DOHH2 (cell line): ENCODE data around the gene ALX4.

ENCODE experiments used
- H3F3A ChIP-seq: fragments of 200-600 bp; sonication (generic), shearing (Covaris generic); 2 replicates; pipeline ENCODE4 v1.6.0; 2016; ENCODE audit warnings: antibody characterized with exemption, mild to moderate bottlenecking; ENCODE audit not compliant: control insufficient read depth, insufficient read depth
- H3K27ac ChIP-seq: fragments of 200-600 bp; sonication (generic); 2 replicates; pipeline ENCODE4 v1.5.1; 2014; ENCODE audit warnings: low read depth, mild to moderate bottlenecking, low read length, moderate library complexity
- H3K27me3 ChIP-seq: fragments of 200-600 bp; sonication (generic); 2 replicates; pipeline ENCODE4 v1.6.1; 2014; ENCODE audit warnings: mild to moderate bottlenecking, low read length, mixed read lengths; ENCODE audit not compliant: control insufficient read depth
- H3K36me3 ChIP-seq: fragments of 200-600 bp; sonication (generic); 2 replicates; pipeline ENCODE4 v1.6.1; 2014; ENCODE audit warnings: mild to moderate bottlenecking, low read length, moderate library complexity, mixed read lengths; ENCODE audit not compliant: control insufficient read depth
- H3K4me1 ChIP-seq: fragments of 200-600 bp; sonication (generic); 2 replicates; pipeline ENCODE4 v1.6.1; 2014; ENCODE audit warnings: mild to moderate bottlenecking, low read length, mixed read lengths; ENCODE audit not compliant: control insufficient read depth
- H3K4me2 ChIP-seq: fragments of 200-600 bp; sonication (generic); 2 replicates; pipeline ENCODE4 v1.6.0; 2014; ENCODE audit warnings: mild to moderate bottlenecking, low read length, moderate library complexity
- H3K4me3 ChIP-seq: fragments of 200-600 bp; sonication (generic); 2 replicates; pipeline ENCODE4 v1.5.1; 2014; ENCODE audit warnings: mild to moderate bottlenecking, low read length, mixed read lengths
- H3K79me2 ChIP-seq: fragments of 200-600 bp; sonication (generic); 2 replicates; pipeline ENCODE4 v1.6.1; 2014; ENCODE audit warnings: mild to moderate bottlenecking, low read length, mixed read lengths; ENCODE audit not compliant: control insufficient read depth
- H3K9me2 ChIP-seq: fragments of 200-600 bp; sonication (generic); replicated peaks from 2 replicates; pipeline ENCODE4 v1.6.1; 2014; ENCODE audit warnings: mild to moderate bottlenecking, low read length, mixed read lengths; ENCODE audit not compliant: control insufficient read depth
- H3K9me3 ChIP-seq: fragments of 200-600 bp; sonication (generic); 2 replicates; pipeline ENCODE4 v1.6.1; 2014; ENCODE audit warnings: antibody characterized with exemption, low read length, mixed read lengths; ENCODE audit not compliant: control insufficient read depth, insufficient read depth
- H4K20me1 ChIP-seq: fragments of 200-600 bp; sonication (generic); 2 replicates; pipeline ENCODE4 v1.6.0; 2014; ENCODE audit warnings: low read depth, mild to moderate bottlenecking, antibody characterized with exemption, low read length, moderate library complexity; ENCODE audit not compliant: control insufficient read depth, insufficient read depth
- CTCF ChIP-seq: fragments of 200-600 bp; sonication (generic); IDR thresholded peaks from one replicate; pipeline ENCODE4 v1.5.1; 2014; ENCODE audit warnings: antibody characterized with exemption, mild to moderate bottlenecking, low read depth, low read length; ENCODE audit not compliant: poor library complexity, severe bottlenecking
- EZH2phosphoT487 ChIP-seq: fragments of 200-600 bp; sonication (generic); IDR thresholded peaks from 2 replicates; pipeline ENCODE4 v1.6.1; 2017; ENCODE audit warnings: borderline replicate concordance, mild to moderate bottlenecking, antibody characterized with exemption, low read length, moderate library complexity, mixed read lengths

Gene ALX4

GRCh38 chr11:44306052-44306917 is 3.7 kb downstream of the ALX4 start:
- H3K4me1 ChIP-seq: no peaks in the 10 kb centered on the region
- H3K4me2 ChIP-seq: 0 out of 2 replicates have a peak overlapping the region, but pooled peaks have one; percentile 34
- H3K79me2 ChIP-seq: no peaks in the 10 kb centered on the region
- no peaks in the 10 kb centered on the region for H3K9me3 ChIP-seq
- H3K4me3 ChIP-seq: no peak overlapping the region
- no peaks in the 10 kb centered on the region for H3F3A ChIP-seq
- no peaks in the 10 kb centered on the region for H3K36me3 ChIP-seq
- H3K27me3 ChIP-seq: peaks cover 16% of the 10 kb centered on the region
- H3K9me2 ChIP-seq: no peaks in the 10 kb centered on the region
- TF ChIP-seq CTCF (no peak), EZH2phosphoT487 (no peak)
- H3K27ac ChIP-seq: no peak overlapping the region
- H4K20me1 ChIP-seq: no peaks in the 10 kb centered on the region

GRCh38 chr11:44305470-44306051 is 4.4 kb downstream of the ALX4 start:
- H3K27me3 ChIP-seq: peaks cover 16% of the 10 kb centered on the region
- no peaks in the 10 kb centered on the region for H3K79me2 ChIP-seq
- H3K4me1 ChIP-seq: no peaks in the 10 kb centered on the region
- no peaks in the 10 kb centered on the region for H3K9me3 ChIP-seq
- H3F3A ChIP-seq: no peaks in the 10 kb centered on the region
- no peaks in the 10 kb centered on the region for H4K20me1 ChIP-seq
- H3K36me3 ChIP-seq: no peaks in the 10 kb centered on the region
- no peak overlapping the region; the same call in 1 of the 2 replicates for H3K4me3 ChIP-seq
- TF ChIP-seq CTCF (no peak), EZH2phosphoT487 (no peak)
- no peaks in the 10 kb centered on the region for H3K9me2 ChIP-seq
- peak overlapping the region; percentile 34 for H3K4me2 ChIP-seq
- H3K27ac ChIP-seq: no peak overlapping the region

GRCh38 chr11:44305026-44305469 is 4.9 kb downstream of the ALX4 start:
- H3K9me2 ChIP-seq: no peaks in the 10 kb centered on the region
- no peaks in the 10 kb centered on the region for H3K36me3 ChIP-seq
- H4K20me1 ChIP-seq: no peaks in the 10 kb centered on the region
- peak overlapping the region; percentile 34 for H3K4me2 ChIP-seq
- H3F3A ChIP-seq: no peaks in the 10 kb centered on the region
- no peaks in the 10 kb centered on the region for H3K79me2 ChIP-seq
- no peak overlapping the region for H3K27ac ChIP-seq
- H3K27me3 ChIP-seq: peaks cover 16% of the 10 kb centered on the region
- no peak for TF ChIP-seq EZH2phosphoT487
- TF ChIP-seq CTCF: no peak
- H3K4me1 ChIP-seq: no peaks in the 10 kb centered on the region
- H3K4me3 ChIP-seq: no peak overlapping the region
- no peaks in the 10 kb centered on the region for H3K9me3 ChIP-seq
